Stimulated activated CD8-positive, alpha-beta memory T cell treated with anti-CD3 and anti-CD28 coated beads, Interleukin-2, amount 100 ng/mL, for 1 hour (primary cell): ENCODE measurements around the gene SLAIN2.
"Not testable (repeated sequence)": the region's sequence is repeated elsewhere in the genome, so short reads cannot be mapped to it uniquely, and the experiment has no call there.

ENCODE experiments used
- DNase-seq, 2 donors: peaks; one replicate each; pipeline ENCODE4 v3.0.0-alpha.2; 2020; ENCODE audit warnings: low read depth in 2 of 2

Gene SLAIN2

GRCh38 chr4:48340965-48341775 lies at the start of gene SLAIN2:
TSS of gene SLAIN2 (plus strand) at chr4:48341529. CDS start at chr4:48341740, 211 bp downstream.
- peak; percentile 98 to 99 for DNase-seq

DNA sequence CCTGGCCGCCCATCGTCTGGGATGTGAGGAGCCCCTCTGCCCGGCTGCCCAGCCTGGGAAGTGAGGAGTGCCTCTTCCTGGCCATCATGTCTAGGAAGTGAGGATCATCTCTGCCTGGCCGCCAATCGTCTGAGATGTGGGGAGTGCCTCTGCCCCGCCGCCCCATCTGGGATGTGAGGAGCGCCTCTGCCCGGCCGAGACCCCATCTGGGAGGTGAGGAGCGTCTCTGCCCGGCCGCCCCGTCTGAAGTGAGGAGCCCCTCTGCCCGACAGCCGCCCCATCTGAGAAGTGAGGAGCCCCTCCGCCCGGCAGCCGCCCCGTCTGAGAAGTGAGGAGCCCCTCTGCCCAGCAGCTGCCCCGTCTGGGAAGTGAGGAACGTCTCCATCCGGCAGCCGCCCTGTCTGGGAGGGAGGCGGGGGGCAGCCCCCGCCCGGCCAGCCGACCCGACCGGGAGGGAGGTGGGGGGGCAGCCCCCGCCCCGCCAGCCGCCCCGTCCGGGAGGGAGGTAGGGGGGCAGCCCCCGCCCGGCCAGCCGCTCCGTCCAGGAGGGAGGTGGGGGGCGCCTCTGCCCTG lies 49.0 kb upstream of the SLAIN2 start:
- DNase-seq, result not testable (repeated sequence)

GRCh38 chr4:48295116-48295515 lies 46.2 kb upstream of the SLAIN2 start:
- DNase-seq, result no peak

GRCh38 chr4:48296365-48296764 lies 45.0 kb upstream of the SLAIN2 start:
- DNase-seq, result no peak

DNA sequence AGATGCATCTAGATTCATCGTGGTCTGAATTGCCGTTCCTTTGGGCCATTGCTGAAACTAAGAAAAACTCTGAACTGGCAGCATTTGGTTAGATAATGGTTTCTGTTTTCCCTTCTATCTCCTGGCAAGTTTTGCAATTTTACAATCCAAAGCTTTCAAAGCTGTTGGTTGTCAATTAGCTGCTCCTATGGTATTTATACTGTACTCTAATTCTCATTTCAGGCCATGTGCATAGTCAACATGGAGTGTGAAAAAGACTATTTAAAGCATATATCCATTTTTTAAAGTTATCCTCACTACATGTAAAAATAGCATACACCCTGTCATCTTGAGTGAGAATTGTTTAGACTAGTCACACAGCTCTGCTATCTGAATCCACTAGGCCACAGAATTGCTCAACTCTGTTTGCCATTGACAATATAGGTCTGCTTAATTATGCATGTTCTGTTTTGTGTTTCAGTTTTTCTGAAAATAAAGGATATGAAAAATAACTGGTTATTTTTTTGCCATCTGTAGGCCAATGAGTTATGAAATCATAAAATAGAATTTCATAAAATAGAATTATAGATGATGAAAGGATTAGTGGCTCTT lies 44.0 kb upstream of the SLAIN2 start:
- no peak for DNase-seq

DNA sequence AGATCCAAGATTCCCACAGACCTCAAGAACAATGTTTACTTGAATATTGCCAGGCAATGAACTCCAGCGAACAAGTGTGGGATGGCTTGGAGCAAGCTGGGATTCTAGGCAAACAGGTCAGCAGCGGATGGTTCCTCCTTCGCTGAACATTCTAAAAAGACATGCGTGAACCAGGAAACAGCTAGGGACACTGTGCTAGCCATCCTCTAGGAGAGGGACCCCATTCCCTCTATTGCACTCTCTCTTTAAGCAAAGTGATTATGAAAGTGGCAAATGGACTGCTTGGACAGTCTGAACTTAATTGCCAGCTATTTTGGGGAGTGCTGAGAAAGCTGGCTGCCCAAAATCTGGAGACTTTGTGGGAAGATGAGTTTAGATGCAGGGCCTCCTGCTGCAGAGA lies 41.8 kb upstream of the SLAIN2 start:
- DNase-seq, result no peak

DNA sequence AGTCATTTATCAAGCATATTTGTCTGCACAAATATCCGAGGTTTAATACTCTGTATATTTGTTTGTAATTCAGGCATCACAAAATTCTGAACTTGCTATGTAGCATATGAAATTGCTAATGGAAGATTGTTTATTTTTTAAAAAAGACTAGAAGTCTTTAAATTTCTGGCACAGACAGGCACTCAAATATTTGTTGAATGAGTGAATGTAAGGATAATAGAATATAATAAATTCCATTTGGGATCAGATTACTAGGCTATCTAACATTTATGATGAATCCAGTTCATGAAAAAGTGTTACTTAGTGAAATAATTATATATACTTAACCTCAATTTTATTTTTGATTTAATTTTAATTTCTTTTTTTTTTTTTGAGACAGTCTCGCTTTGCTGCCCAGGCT lies 41.3 kb upstream of the SLAIN2 start:
- no peak for DNase-seq

GRCh38 chr4:48305508-48305907 lies 35.8 kb upstream of the SLAIN2 start:
- no peak for DNase-seq

DNA sequence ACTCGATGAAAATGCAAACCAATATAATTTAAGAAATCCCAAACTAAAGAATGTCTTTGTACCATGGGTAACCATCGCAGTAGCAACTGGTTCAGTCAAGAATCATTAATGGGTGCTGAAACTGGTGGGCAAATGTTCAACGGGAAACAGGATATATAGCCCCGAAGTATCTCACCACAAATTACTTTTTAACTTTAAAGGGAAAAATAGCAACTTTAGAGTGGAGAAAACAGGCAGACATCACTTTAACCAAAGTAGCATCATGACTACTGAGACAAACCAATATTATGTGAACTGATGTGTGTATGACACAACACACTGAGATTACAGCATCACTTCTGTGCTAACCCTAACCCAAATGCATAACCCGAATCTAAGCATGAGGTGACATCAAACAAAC lies 33.8 kb upstream of the SLAIN2 start:
- no peak for DNase-seq

DNA sequence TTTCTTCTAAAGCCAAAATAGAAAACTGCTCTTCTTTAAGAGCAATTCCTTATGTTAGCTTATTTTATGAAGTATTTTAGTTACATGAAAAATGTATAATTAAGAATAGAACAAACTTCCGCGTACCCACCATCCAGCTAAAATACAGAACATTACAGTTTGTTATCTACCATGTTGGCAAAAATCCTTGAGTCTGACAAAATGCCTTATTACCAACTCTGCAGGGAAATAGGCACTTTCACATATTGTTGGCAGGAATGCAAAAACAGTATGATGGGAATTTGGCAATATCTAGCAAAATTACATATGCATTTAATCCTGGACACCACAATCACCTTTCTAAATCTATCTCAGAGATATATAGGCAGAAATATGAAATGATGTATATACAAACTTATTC lies 32.4 kb upstream of the SLAIN2 start:
- DNase-seq, result no peak

GRCh38 chr4:48311896-48312295 lies 29.4 kb upstream of the SLAIN2 start:
- DNase-seq, result no peak

DNA sequence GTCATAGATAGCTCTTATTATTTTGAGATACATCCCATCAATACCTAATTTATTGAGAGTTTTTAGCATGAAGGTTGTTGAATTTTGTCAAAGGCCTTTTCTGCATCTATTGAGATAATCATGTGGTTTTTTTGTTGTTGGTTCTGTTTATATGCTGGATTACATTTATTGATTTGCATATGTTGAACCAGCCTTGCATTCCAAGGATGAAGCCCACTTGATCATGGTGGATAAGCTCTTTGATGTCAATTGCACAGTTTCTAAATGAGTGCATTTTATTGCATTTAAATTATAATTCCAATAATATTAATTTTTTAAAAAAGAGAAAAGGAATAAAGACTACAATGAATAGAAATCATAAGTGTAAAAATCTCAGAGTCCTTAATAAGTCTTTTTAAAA lies 26.6 kb upstream of the SLAIN2 start:
- not testable (repeated sequence) for DNase-seq

GRCh38 chr4:48315728-48316630 lies 25.4 kb upstream of the SLAIN2 start:
- DNase-seq, result no peak

DNA sequence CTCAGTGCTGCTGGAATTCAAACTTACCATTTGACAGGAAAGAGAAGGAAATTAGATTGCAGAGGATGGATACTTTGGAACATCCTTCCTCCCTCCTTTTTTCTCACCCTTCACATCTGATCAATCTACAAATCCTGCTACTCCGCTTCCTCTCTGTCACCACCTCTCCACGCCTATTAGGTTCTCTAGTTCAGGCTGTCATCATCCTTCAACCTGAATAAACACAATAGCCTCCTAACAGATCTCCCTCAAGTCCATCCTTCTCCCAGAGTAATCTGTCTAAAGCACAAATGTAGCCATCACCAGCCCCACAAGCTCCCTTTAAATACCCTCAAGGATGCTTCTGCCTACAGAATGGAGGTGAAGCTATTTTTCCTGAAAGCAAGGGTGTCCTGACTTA lies 20.0 kb upstream of the SLAIN2 start:
- no peak for DNase-seq

GRCh38 chr4:48322063-48322462 lies 19.3 kb upstream of the SLAIN2 start:
- no peak for DNase-seq

- DNase-seq, result no peak
These were observed 17.0 kb upstream of the SLAIN2 start for GRCh38 chr4:48324281-48324680.

- no peak for DNase-seq
These were observed 12.1 kb upstream of the SLAIN2 start for GRCh38 chr4:48329193-48329592.

DNA sequence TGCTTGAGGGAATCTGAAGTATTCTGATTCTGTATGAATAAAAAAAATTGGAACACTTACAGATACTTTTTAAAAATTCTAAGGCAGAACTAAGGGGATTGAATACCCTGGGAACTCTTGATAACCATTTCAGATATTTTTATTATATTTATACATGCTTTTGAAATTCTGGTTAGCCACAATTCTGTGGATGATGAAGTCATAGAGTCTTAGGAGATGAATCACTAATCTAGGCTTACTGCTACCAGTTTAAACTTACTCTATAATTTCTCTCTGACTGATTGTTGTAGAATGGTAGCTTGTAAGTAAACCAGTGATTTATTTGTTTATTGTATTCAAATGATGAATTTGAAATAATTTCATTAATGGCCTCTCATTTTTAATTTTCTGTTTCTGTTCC lies 11.4 kb upstream of the SLAIN2 start:
- no peak for DNase-seq

GRCh38 chr4:48331577-48332330 lies 9.6 kb upstream of the SLAIN2 start:
- DNase-seq, result no peak

DNA sequence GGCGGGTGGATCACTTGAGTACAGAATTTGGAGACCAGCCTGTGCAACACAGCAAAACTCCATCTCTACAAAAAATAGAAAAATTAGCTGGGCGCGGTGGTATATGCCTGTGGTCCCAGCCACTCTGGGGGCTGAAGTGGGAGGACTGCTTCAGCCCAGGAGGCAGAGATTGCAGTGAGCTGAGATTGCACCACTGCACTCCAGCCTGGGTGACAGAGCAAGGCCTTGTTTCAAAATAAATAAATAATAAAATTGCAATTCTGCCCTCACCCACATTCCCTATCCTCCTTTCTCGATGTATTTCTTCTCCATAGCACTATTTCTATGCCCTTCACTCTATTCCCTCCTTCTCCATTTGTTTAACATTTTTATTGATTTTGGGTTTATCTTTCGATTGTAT lies 8.7 kb upstream of the SLAIN2 start:
- no peak for DNase-seq

DNA sequence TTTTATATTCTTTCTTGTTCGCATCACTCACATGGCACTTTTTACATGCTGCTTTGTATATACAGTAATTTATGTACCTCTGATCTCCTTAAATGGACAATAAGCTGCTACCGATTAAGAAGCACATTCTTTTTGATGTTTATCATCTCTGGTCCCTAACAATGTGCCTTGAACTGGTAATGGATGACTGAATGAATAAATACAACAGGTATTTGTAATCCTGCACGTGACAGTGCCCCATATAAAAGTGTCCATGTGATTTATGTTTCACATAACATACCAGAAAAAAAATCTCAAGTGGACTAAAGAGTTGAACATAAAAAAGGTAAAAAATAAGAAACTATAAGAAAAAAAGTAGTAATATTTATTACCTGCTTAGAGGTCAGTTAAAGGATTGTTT lies 7.7 kb upstream of the SLAIN2 start:
- DNase-seq, result no peak
